Fibroblast of skin of scalp (primary cell): ENCODE measurements around the gene MYH15. TPM values are rescaled to one million over a fixed set of nuclear protein-coding genes. Genes with fewer than 3 reads are reported as not detected.

ENCODE experiments used
- DNase-seq: peaks from one replicate; pipeline ENCODE4 v3.0.0-alpha.2; 2013
- polyA plus RNA-seq, 2 experiments: library from polyadenylated mRNA; unstranded; fragments of 120-200 nt; gene quantifications; one replicate each; pipeline ENCODE4 v1.2.1, GENCODE V29; 2013; ENCODE audit not compliant: insufficient read length in 2 of 2

Gene MYH15
- 0.30 TPM for polyA plus RNA-seq (2013, experiment 1 of 2; ENCODE audit: insufficient read length)
- polyA plus RNA-seq (2013, experiment 2 of 2; ENCODE audit: insufficient read length) = 0.33 TPM

GRCh38 chr3:108510496-108510895, at the start of gene MYH15:
MYH15 (minus strand) TSS chr3:108510596; CDS start chr3:108510530, 66 bp downstream.
- DNase-seq = no peak

DNA sequence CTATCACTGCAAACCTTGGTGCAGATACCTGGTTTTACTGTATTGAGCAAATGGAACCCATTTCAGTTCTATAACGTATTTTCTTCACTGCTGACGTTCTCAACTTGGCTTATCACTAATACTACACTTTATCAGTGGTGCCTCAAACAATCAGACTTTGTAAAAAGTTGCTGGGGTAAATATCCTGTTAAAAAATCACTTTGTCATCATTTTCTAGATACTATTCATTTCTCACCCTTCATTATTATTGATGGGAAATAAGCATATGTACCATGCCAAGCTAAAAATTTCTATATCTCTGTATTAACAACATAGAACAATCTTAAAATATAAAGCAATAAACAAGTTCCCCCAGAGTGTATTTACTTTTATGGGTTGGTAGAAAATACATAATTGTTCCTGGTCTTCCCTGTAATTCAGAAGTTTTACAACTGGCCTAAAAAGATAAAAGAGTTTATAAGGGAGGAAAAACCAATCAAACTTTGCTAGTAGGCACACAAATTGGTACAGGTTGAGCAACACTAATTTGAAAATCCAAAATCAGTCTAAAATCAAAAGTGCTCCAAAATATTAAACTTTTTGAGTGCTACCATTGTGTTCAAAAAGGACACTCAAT, 45.7 kb upstream of the MYH15 start:
- DNase-seq = no peak

- no peak for DNase-seq
Observed at GRCh38 chr3:108554913-108555571, 44.6 kb upstream of the MYH15 start.

GRCh38 chr3:108554229-108554628, 43.8 kb upstream of the MYH15 start:
- no peak for DNase-seq

DNA sequence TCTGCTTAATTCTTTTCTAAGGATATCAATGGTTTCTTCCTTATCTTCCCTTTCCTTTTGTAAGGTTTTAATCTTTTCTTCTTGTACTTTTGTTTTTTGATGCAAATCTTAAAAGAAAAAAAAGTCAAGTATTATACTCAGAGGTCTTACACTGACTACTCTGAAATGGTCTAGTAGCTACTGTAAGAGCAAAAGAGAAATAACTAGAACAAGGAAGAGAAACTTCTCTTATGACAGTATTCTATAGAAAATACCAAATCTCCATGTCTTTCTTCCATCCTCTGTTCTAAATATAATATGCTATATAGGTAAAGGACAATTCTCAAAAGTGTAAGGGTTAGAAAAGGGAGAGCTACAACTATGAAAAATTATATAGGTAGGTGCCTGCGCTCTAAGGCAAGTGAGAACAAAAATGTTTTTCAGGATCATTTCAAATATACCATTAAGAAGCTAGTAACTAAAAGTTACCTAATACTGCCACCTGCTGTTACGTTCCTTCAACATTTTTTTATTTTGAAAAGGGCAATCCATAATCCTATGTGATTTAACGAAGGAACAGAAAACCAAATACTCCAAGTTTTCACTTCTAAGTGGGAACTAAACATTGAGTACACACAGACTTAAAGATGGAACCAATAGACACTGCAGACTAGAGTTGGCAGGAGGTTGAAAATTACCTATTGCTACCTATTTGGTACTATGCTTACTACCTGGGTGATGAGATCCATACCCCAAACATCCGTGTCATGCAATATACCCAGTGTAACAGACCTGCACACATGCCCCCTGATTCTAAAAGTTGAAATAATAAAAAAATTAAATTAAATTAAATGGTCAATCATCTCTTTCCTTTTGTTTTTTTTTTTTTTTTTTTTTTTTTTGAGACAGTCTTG, 42.1 kb upstream of the MYH15 start:
- peak; percentile 47 for DNase-seq

DNA sequence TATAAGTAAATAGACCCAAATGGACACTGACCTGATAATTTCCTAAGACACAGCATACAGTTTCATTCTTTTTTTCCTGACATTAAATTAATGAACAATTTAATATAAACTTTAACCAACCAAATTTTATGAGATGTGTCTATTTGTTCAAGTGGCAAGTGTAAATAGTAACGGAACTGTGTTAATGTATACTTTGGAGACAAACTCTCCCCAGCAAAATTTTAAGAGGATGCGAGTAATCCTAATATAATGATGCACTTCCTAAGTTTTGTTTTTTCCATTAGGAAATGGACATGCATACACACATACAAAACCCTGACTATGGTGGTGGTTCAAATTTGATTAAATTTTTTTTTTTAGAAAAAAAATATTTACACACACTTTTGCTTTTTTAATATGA, 38.5 kb upstream of the MYH15 start:
- no peak for DNase-seq

- DNase-seq = no peak
Observed at GRCh38 chr3:108548304-108548703, 37.9 kb upstream of the MYH15 start.

GRCh38 chr3:108546692-108547091, 36.3 kb upstream of the MYH15 start:
- no peak for DNase-seq

- DNase-seq = no peak
Observed at GRCh38 chr3:108546247-108546646, 35.9 kb upstream of the MYH15 start.

GRCh38 chr3:108538083-108538482, 27.7 kb upstream of the MYH15 start:
- DNase-seq = no peak

DNA sequence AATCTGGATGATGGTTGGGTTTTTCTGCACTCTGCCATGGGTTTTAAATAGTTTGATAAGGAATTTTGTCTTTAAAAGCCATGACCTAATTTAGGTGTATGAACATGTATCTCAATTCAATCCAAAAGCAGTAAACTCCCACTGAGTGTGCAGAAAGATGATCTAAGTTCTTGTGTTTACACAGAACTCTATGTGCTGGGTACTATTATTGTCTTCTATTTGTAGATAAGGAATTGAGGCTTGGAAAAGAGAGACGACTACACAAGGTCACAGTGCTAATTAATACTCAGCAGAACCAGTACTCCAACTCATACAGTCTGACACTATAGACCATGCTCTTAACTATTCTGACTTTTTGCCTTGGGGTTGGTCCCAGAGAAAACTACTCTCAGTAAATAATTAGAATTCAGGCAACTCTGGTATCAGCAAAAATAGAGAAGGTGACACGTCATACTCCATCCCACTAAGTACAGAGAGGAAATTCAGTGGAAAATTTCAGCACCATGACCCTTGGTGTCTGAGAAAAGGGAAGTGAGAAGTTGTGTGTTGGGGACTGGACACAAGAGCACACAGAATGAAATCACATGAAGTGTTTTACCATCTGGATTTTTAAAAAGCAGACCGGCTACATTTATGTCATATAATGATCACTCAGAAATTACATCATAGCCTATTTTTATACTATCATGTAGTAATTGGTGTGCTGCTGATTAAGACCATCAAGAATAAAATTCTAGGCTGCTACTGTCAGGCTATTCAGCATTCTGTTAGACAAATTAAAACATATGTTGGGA, 18.3 kb upstream of the MYH15 start:
- no peak for DNase-seq

DNA sequence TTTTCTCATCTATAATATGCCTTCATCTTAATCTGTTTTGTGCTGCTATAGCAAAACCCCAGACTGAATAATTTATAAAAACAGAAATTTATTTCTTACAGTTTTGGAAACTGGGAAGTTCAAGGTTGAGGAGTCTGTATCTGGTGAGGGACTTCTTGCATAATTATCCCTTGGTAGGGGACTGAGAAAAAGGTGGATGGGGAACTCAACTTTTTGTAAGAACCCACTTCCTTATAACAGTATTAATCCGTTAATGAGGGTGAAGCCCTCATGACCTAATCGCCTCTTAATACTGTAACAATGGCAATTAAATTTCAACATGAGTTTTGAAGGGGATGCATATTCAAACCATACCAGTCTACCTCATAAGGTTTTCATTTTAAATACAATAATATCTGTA, 17.4 kb upstream of the MYH15 start:
- DNase-seq = no peak

DNA sequence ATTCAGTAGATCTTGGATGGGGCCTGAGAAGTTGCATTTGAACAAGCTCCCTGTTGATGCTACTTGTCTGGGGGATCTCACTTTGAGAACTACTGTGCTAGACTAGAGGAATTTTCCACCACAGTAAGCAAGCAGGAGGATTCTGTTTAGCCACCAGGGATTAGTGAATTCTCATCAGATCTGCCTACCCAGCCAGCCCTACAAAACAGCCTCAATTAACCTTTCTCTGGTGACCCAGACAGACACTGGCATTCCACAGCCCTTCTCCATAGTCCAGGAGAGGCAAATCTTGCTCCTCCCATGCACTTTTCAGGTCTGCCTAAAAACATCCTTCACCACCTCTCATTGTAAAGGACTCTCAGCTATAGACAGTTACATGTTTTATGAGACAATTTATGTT, 16.7 kb upstream of the MYH15 start:
- DNase-seq = no peak

GRCh38 chr3:108525971-108526370, 15.6 kb upstream of the MYH15 start:
- DNase-seq = no peak

GRCh38 chr3:108525256-108525655, 14.9 kb upstream of the MYH15 start:
- no peak for DNase-seq

DNA sequence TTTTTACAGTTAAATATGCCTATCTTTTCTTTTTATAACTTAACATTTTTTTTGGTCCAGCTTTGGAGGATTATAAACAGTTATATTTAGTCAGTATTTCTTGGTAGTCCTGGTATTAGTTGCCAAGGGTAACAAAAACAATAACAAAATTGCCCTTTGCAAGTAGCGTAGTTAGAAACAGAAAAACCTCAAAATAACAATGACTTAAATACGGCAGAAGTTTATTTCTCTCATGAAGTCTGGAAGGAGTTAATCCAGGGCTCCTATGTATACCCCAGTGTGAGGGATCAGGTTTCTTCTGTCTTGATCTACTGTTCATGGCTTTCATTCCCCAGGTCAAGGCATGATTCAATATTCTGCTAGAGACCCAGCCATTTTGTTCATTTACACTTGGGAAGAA, 14.1 kb upstream of the MYH15 start:
- DNase-seq = peak; percentile 4

DNA sequence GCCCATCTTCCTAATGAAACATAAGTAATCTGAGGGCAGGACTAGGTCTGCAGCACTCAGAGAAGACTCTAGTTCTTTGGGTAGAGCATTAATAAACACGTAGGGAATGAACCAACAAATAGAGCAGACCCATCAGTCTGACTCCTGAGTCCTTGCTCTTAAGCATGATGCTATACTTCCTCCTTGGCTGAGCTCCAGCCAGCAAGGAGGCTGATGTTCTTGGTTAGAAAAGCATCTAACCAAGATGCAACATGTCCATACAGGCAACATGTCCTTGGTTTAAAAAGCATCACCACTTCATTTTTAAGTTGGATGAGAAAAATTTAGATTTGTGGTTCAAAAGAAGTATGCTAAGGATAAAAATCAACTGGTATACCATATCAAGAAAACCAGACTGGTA, 8.5 kb upstream of the MYH15 start:
- peak; percentile 7 for DNase-seq

DNA sequence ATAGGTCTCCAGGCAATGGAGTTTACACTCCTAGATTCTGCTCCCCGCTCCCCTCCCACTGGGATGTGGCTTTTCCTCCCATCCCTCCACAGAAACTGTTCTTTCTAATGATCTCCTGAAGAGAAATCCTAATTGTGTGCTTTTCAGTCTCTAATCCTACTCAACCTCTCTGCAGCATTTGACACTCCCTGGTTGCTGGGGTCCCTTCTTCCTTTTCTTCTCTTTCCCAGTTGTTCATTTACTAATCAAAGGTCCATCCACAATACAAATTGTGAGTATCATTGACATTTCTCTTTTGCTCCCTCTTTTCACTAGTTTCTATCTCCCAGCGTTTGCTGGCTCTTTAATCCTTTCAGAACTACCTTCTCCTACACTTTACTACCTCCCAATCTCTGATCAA, 6.5 kb upstream of the MYH15 start:
- no peak for DNase-seq

- peak; percentile 11 for DNase-seq
Observed at GRCh38 chr3:108513961-108514360, 3.6 kb upstream of the MYH15 start.

DNA sequence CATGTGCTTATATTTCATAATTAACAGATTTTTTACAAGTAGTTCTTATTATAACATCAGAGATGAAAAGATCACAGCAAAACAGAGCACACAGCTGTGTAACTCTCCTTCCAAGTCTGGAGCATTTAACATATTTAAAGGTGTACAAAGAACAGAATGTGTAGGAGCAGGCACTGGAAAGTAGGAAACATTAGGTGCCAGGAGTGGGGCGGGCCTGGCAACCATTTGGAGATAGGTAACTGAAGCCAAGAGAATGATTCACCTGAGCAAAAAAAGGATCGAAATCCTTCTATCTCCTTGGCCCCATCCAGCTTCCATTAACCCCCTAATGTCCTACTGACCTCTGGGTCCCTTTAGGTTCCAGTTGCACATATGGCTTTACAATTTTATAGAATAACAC, 2.3 kb upstream of the MYH15 start:
- no peak for DNase-seq

DNA sequence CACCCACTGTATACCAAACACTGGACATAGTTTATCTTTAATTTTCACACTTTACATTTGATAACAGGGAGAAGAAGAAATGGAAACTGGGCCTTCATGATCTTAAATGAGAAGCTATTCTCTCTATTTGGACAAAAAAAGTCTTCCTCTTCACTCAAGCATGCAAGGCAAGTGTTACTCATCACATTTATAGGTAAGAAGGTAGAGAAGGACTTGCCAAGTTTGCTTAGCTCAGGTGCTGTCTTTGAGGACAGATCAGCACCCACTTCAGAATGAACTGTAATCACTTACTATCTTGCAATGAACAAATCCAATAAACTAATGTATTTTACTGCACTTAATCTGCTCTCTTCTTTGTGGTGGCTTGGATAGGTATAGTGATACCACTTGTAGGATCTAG, 1.1 kb upstream of the MYH15 start:
- DNase-seq = no peak

- DNase-seq = no peak
Observed at GRCh38 chr3:108511055-108511454, 659 bp upstream of the MYH15 start.

DNA sequence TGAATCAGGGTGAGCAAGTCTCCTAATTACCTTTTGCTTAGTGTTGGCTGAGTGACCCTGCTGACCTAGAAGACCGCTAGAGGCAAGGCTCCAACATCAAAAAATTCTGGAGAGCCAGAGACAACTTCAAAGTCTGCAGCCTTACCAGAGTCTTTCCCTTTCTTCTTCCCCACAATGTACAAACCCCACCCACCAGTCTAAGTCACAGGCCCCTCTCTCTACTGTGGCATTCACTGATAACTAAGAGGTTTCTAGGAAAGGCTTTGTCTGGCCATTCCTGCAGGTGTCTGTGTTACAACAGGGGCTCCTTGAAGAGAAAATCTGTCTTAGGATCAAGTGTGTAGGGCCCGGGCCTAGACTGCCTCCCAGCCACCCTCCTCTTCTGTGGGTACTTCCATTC, 525 bp downstream of the MYH15 start:
- no peak for DNase-seq
